ENCODE measurements around the gene LYAR. TPM values are rescaled to one million over a fixed set of nuclear protein-coding genes. Genes with fewer than 3 reads are reported as not detected.

The LYAR gene
- total RNA-seq, 4 donors from 2014 or later = 4.7 to 16.1 (median 10.3) TPM

GRCh38 chr4:4302416-4302815, 12.5 kb upstream of the LYAR start:
- H3K9me3 ChIP-seq = no peaks in the 10 kb centered on the region
- TF ChIP-seq EP300 (IDR thresholded peaks at IDR 0.05) = no peak
- TF ChIP-seq POLR2A (IDR thresholded peaks at IDR 0.05) = no peak
- no peak for TF ChIP-seq CTCF (IDR thresholded peaks at IDR 0.05)
- no peaks in the 10 kb centered on the region for H3K4me1 ChIP-seq
- DNase-seq (ENCODE audit: low spot score in 2 of 2) = no peak
- 61 to 71% methylated on average over 6 of the region's 6 CpGs for WGBS, 2 donors
- H3K4me3 ChIP-seq = no peak overlapping the region
- no peaks in the 10 kb centered on the region for H3K27me3 ChIP-seq
- peaks cover 0 to 67% (median 12%) of the 10 kb centered on the region in 3 donors for H3K36me3 ChIP-seq
- H3K27ac ChIP-seq = no peak overlapping the region

GRCh38 chr4:4302001-4302400, 12.0 kb upstream of the LYAR start:
- TF ChIP-seq EP300 (IDR thresholded peaks at IDR 0.05) = no peak
- TF ChIP-seq CTCF (IDR thresholded peaks at IDR 0.05) = no peak
- no peak for TF ChIP-seq POLR2A (IDR thresholded peaks at IDR 0.05)
- no peaks in the 10 kb centered on the region for H3K9me3 ChIP-seq
- H3K27ac ChIP-seq = no peak overlapping the region
- H3K27me3 ChIP-seq = no peaks in the 10 kb centered on the region
- no peak for DNase-seq (ENCODE audit: low spot score in 2 of 2)
- no peak overlapping the region for H3K4me3 ChIP-seq
- WGBS, 2 donors = 87 to 93% methylated on average over 5 of the region's 5 CpGs
- H3K36me3 ChIP-seq = peaks cover 0 to 63% (median 8%) of the 10 kb centered on the region in 3 donors
- no peaks in the 10 kb centered on the region for H3K4me1 ChIP-seq

- H3K4me1 ChIP-seq = no peaks in the 10 kb centered on the region
- no peak for TF ChIP-seq POLR2A (IDR thresholded peaks at IDR 0.05)
- TF ChIP-seq CTCF (IDR thresholded peaks at IDR 0.05) = no peak
- no peak for TF ChIP-seq EP300 (IDR thresholded peaks at IDR 0.05)
- no peaks in the 10 kb centered on the region for H3K9me3 ChIP-seq
- H3K27me3 ChIP-seq = no peaks in the 10 kb centered on the region
- no peak overlapping the region for H3K27ac ChIP-seq
- no peak overlapping the region for H3K4me3 ChIP-seq
- no peak for DNase-seq (ENCODE audit: low spot score in 2 of 2)
- 86 to 95% methylated on average over 3 of the region's 3 CpGs for WGBS, 2 donors
- H3K36me3 ChIP-seq = peaks cover 0 to 52% (median 8%) of the 10 kb centered on the region in 3 donors
These were observed 9.1 kb upstream of the LYAR start for GRCh38 chr4:4299006-4299405.

- Histone ChIP-seq H3K27me3 (no peaks in the 10 kb centered on the region), H3K4me3 (no peak overlapping the region), H3K36me3 (peaks cover 0 to 39% (median 0%) of the 10 kb centered on the region in 3 donors), H3K4me1 (peaks cover 0 to 10% (median 3%) of the 10 kb centered on the region in 4 donors), H3K27ac (no peak overlapping the region), H3K9me3 (no peaks in the 10 kb centered on the region)
- TF ChIP-seq CTCF (IDR thresholded peaks at IDR 0.05) (no peak), POLR2A (IDR thresholded peaks at IDR 0.05) (no peak), EP300 (IDR thresholded peaks at IDR 0.05) (no peak)
- DNase-seq (ENCODE audit: low spot score in 2 of 2) = no peak
- 94 to 97% methylated on average over 5 of the region's 5 CpGs for WGBS, 2 donors
These were observed 6.4 kb upstream of the LYAR start for GRCh38 chr4:4296283-4296846.

GRCh38 chr4:4293279-4293678, 3.3 kb upstream of the LYAR start:
- H3K27me3 ChIP-seq = no peaks in the 10 kb centered on the region
- 92 to 93% methylated on average over 3 of the region's 3 CpGs for WGBS, 2 donors

More at GRCh38 chr4:4293279-4293678, 3.3 kb upstream of the LYAR start:
- Histone ChIP-seq H3K4me3 (no peak overlapping the region), H3K4me1 (peaks cover 0 to 32% (median 15%) of the 10 kb centered on the region in 4 donors), H3K9me3 (no peaks in the 10 kb centered on the region), H3K27ac (no peak overlapping the region), H3K36me3 (peaks cover 0 to 25% (median 0%) of the 10 kb centered on the region in 3 donors)
- no peak for DNase-seq (ENCODE audit: low spot score in 2 of 2)
- TF ChIP-seq CTCF (IDR thresholded peaks at IDR 0.05) (no peak), EP300 (IDR thresholded peaks at IDR 0.05) (no peak), POLR2A (IDR thresholded peaks at IDR 0.05) (no peak)

Measured in tibial nerve (tissue), 4 donors.